Left kidney (tissue), 2 donors: ENCODE results near the gene WNK2. TPM values are rescaled to one million over a fixed set of nuclear protein-coding genes. Genes with fewer than 3 reads are reported as not detected.

Experiments
- DNase-seq: peaks from one replicate; pipeline ENCODE4 v3.0.0-alpha.2; 2013
- polyA plus RNA-seq: library from polyadenylated mRNA; unstranded; fragments of 120-200 nt; gene quantifications from one replicate; pipeline ENCODE4 v1.2.1, GENCODE V29; 2013; ENCODE audit not compliant: insufficient read length

WNK2 gene
- polyA plus RNA-seq, 1 donor, result 28.5 TPM

GRCh38 chr9:93185266-93186214, 1.6 kb downstream of the WNK2 start:
- DNase-seq, result no peak

- DNase-seq, result no peak
Measured at GRCh38 chr9:93186215-93186945, 2.4 kb downstream of the WNK2 start.

GRCh38 chr9:93187047-93187446, 3.1 kb downstream of the WNK2 start:
- DNase-seq, result no peak

- no peak for DNase-seq
Measured at GRCh38 chr9:93187574-93187973, 3.6 kb downstream of the WNK2 start.

- no peak for DNase-seq
Measured at GRCh38 chr9:93188426-93189368, 4.8 kb downstream of the WNK2 start.

- no peak for DNase-seq
Measured at GRCh38 chr9:93189369-93190132, 5.6 kb downstream of the WNK2 start.

- DNase-seq, result no peak
Measured at GRCh38 chr9:93190133-93190525, 6.2 kb downstream of the WNK2 start.

GRCh38 chr9:93190656-93191353, 6.9 kb downstream of the WNK2 start:
- no peak for DNase-seq

GRCh38 chr9:93191354-93191660, 7.4 kb downstream of the WNK2 start:
- no peak for DNase-seq

GRCh38 chr9:93192721-93193387, 8.9 kb downstream of the WNK2 start:
- no peak for DNase-seq

- no peak for DNase-seq
Measured at GRCh38 chr9:93193388-93194220, 9.7 kb downstream of the WNK2 start.

- DNase-seq, result no peak
Measured at GRCh38 chr9:93194221-93194625, 10.3 kb downstream of the WNK2 start.

- no peak for DNase-seq
Measured at GRCh38 chr9:93194641-93195040, 10.7 kb downstream of the WNK2 start.

- DNase-seq, result no peak
Measured at GRCh38 chr9:93196096-93197055, 12.4 kb downstream of the WNK2 start.

- DNase-seq, result no peak
Measured at GRCh38 chr9:93197670-93198069, 13.7 kb downstream of the WNK2 start.

GRCh38 chr9:93198117-93198837, 14.3 kb downstream of the WNK2 start:
- DNase-seq, result no peak

- no peak for DNase-seq
Measured at GRCh38 chr9:93198838-93199625, 15.1 kb downstream of the WNK2 start.
